B cell (primary cell): ENCODE results near the gene EML5. TPM values are rescaled to one million over a fixed set of nuclear protein-coding genes. Genes with fewer than 3 reads are reported as not detected.

Experiments
- ATAC-seq: fragments of 200-7000 bp; cut with Tn5 transposase; one replicate; pipeline ENCODE4 v1.10.0; 2021; ENCODE audit warnings: low read depth, mild to moderate bottlenecking, moderate number of reproducible peaks, moderate library complexity
- CTCF ChIA-PET: fragments of 350-600 bp; sonication (Branson Sonifier 250); formaldehyde crosslinking; loops from one replicate; lab custom pipeline; 2021; ENCODE audit warnings: antibody characterized with exemption, inconsistent platforms; lab: Charles Lee
- POLR2A ChIA-PET: fragments of 350-600 bp; sonication (Branson Sonifier 250); formaldehyde crosslinking; loops from one replicate; lab custom pipeline; 2021; ENCODE audit warnings: antibody characterized with exemption; lab: Charles Lee
- DNase-seq: peaks from one replicate; pipeline ENCODE4 v3.0.0; 2013
- H2AFZ ChIP-seq: 2 replicates; pipeline ENCODE4 v1.6.1; 2012; ENCODE audit warnings: mild to moderate bottlenecking, low read depth, low read length; ENCODE audit not compliant: insufficient read depth, poor library complexity, severe bottlenecking
- H3K27ac ChIP-seq, 2 donors: 1 replicate in 1 of 2; 2 replicates in 1 of 2; pipeline ENCODE4 v1.5.1; 2012 to 2013; ENCODE audit warnings: low read length in 2 of 2, mild to moderate bottlenecking in 2 of 2, moderate library complexity in 1 of 2
- H3K27me3 ChIP-seq, 4 experiments: fragments of 200-600 bp in 1 of 4; sonication (generic) in 1 of 4; replicated peaks in 1 of 4; 1 replicate in 2 of 4; 2 replicates in 2 of 4; pipeline versions ENCODE4 v1.6.1 to v1.7.0; 2013 to 2016; ENCODE audit warnings: low read length in 3 of 4, mild to moderate bottlenecking in 2 of 4, mixed read lengths in 1 of 4, moderate library complexity in 1 of 4; ENCODE audit not compliant: insufficient read depth in 4 of 4, control insufficient read depth in 3 of 4; ENCODE audit errors: control extremely low read depth in 1 of 4
- H3K36me3 ChIP-seq, 2 experiments: replicated peaks in 1 of 2; 1 replicate in 1 of 2; 2 replicates in 1 of 2; pipeline versions ENCODE4 v1.6.1 to v1.7.1; 2013; ENCODE audit warnings: low read length in 1 of 2; ENCODE audit not compliant: insufficient read depth in 2 of 2, control insufficient read depth in 1 of 2; ENCODE audit errors: control extremely low read depth in 1 of 2, extremely low read depth in 1 of 2
- H3K4me1 ChIP-seq, 2 donors: fragments of 200-600 bp in 1 of 2; sonication (generic) in 1 of 2; 1 replicate in 1 of 2; 2 replicates in 1 of 2; pipeline versions ENCODE4 v1.5.1 to v1.6.1; 2013 to 2017; ENCODE audit warnings: low read length in 2 of 2; ENCODE audit not compliant: control insufficient read depth in 2 of 2, insufficient read depth in 2 of 2
- H3K4me2 ChIP-seq: replicated peaks from 2 replicates; pipeline ENCODE3; 2012; ENCODE audit warnings: mild to moderate bottlenecking, low read depth, low read length; ENCODE audit not compliant: poor library complexity, severe bottlenecking
- H3K4me3 ChIP-seq, 5 experiments: fragments of 200-600 bp in 1 of 5; sonication (generic) in 1 of 5; 1 replicate in 3 of 5; 2 replicates in 2 of 5; pipeline versions ENCODE4 v1.5.1 to v1.7.0; 2011 to 2016; ENCODE audit warnings: low read length in 4 of 5, mild to moderate bottlenecking in 4 of 5, low read depth in 2 of 5, control low read depth in 1 of 5, moderate library complexity in 1 of 5; ENCODE audit not compliant: insufficient read depth in 1 of 5; ENCODE audit errors: control extremely low read depth in 1 of 5, extremely low read depth in 1 of 5
- H3K79me2 ChIP-seq: fragments of 200-600 bp; sonication (generic); one replicate; pipeline ENCODE4 v1.6.0; 2016; ENCODE audit warnings: low read length; ENCODE audit not compliant: control insufficient read depth, insufficient read depth
- H3K9ac ChIP-seq: fragments of 200-600 bp; sonication (generic); 2 replicates; pipeline ENCODE4 v1.6.1; 2017; ENCODE audit warnings: mild to moderate bottlenecking, low read length, moderate library complexity
- H3K9me3 ChIP-seq, 3 donors: one replicate each; pipeline versions ENCODE4 v1.6.1 to v1.7.1; 2013; ENCODE audit warnings: low read length in 2 of 3; ENCODE audit not compliant: control insufficient read depth in 2 of 3, insufficient read depth in 1 of 3; ENCODE audit errors: control extremely low read depth in 1 of 3
- H4K20me1 ChIP-seq: 2 replicates; pipeline ENCODE4 v1.6.0; 2012; ENCODE audit warnings: mild to moderate bottlenecking, low read length; ENCODE audit not compliant: insufficient read depth, control insufficient read depth, poor library complexity, severe bottlenecking
- H3K27ac Mint-ChIP-seq: one replicate; pipeline ENCODE4 v1.8.0; 2021; ENCODE audit warnings: mixed read lengths
- H3K27me3 Mint-ChIP-seq: one replicate; pipeline ENCODE4 v1.8.0; 2021; ENCODE audit warnings: mixed read lengths
- H3K4me1 Mint-ChIP-seq: one replicate; pipeline ENCODE4 v1.8.0; 2021; ENCODE audit warnings: mixed read lengths
- H3K4me3 Mint-ChIP-seq: one replicate; pipeline ENCODE4 v1.8.0; 2021; ENCODE audit warnings: mixed read lengths
- H3K9me3 Mint-ChIP-seq: one replicate; pipeline ENCODE4 v1.8.0; 2022; ENCODE audit warnings: mixed read lengths; ENCODE audit not compliant: insufficient read depth
- EZH2 ChIP-seq: IDR thresholded peaks from 2 replicates; pipeline ENCODE4 v1.6.1; 2012; ENCODE audit warnings: borderline replicate concordance, low read depth, mild to moderate bottlenecking, moderate library complexity, low read length; ENCODE audit not compliant: insufficient read depth, poor library complexity, severe bottlenecking
- WGBS: methylation state at CpG from one replicate; pipeline ENCODE4 v1.1.5; 2013; ENCODE audit warnings: missing lambda C conversion rate; ENCODE audit not compliant: insufficient coverage; 5-methylcytosine and 5-hydroxymethylcytosine counted together
- intact Hi-C: fragments of 100-400 bp; cut with micrococcal nuclease; formaldehyde crosslinking; loops from one replicate; pipeline ENCODE4 v1.10.0; 2022
- polyA plus RNA-seq: library from polyadenylated mRNA; depleted of rRNA; stranded (reverse); fragments of >200 nt; gene quantifications from 2 replicates; pipeline ENCODE4 v1.2.3, GENCODE V29; 2012
- total RNA-seq, 2 donors: library from RNA; stranded (reverse); fragments of 120-200 nt in 1 of 2; gene quantifications; 1 replicate in 1 of 2; 2 replicates in 1 of 2; pipeline versions ENCODE4 v1.2.3 to v1.2.4, GENCODE V29; 2013 to 2022
- TF ChIP-seq, protein P1 (sequence below): fragments of 200-600 bp; IDR thresholded peaks from one replicate; pipeline ENCODE4 v1.8.0; 2022; ENCODE audit warnings: antibody characterized with exemption, mild to moderate bottlenecking

The EML5 gene
- total and polyA plus RNA-seq, 2 donors (not counting 1 experiment from before 2014, with no cell fraction given) = 1.7 to 6.9 TPM

DNA sequence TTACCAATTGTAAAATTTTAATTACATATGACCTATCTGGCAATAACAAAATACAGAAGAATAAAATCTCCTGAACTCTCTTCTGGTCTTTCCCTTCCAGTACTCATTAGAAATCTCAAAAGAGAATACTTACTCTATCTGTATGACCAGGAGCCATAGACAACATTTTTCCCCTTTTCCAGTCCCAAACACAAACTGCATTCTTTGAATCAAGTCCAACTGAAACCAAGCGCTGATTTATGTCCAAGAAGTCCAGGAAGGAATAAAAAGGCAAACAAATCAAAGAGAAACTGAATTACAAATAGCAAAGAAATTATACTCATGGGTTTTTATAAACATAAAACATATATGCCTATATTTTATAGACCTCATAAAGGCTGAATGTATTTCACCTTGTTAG, 46.7 kb downstream of the EML5 start:
- no peak for ATAC-seq
- Mint-ChIP-seq H3K4me3 (no peak overlapping the region), H3K9me3 (no peaks in the 10 kb centered on the region), H3K27ac (no peak overlapping the region), H3K4me1 (no peaks in the 10 kb centered on the region), H3K27me3 (no peaks in the 10 kb centered on the region)
- ChIA-PET POLR2A (no interaction called here), CTCF (no interaction called here)
- Histone ChIP-seq H3K9me3 (no peaks in the 10 kb centered on the region), H3K27ac (no peak overlapping the region), H4K20me1 (no peaks in the 10 kb centered on the region), H3K9ac (no peak overlapping the region), H3K27me3 (no peaks in the 10 kb centered on the region), H3K79me2 (no peaks in the 10 kb centered on the region), H3K4me2 (no peak overlapping the region), H3K36me3 (no peaks in the 10 kb centered on the region), H2AFZ (no peak overlapping the region), H3K4me3 (no peak overlapping the region), H3K4me1 (no peaks in the 10 kb centered on the region)
- intact Hi-C loops = no loop called here
- TF ChIP-seq, protein P1, sequence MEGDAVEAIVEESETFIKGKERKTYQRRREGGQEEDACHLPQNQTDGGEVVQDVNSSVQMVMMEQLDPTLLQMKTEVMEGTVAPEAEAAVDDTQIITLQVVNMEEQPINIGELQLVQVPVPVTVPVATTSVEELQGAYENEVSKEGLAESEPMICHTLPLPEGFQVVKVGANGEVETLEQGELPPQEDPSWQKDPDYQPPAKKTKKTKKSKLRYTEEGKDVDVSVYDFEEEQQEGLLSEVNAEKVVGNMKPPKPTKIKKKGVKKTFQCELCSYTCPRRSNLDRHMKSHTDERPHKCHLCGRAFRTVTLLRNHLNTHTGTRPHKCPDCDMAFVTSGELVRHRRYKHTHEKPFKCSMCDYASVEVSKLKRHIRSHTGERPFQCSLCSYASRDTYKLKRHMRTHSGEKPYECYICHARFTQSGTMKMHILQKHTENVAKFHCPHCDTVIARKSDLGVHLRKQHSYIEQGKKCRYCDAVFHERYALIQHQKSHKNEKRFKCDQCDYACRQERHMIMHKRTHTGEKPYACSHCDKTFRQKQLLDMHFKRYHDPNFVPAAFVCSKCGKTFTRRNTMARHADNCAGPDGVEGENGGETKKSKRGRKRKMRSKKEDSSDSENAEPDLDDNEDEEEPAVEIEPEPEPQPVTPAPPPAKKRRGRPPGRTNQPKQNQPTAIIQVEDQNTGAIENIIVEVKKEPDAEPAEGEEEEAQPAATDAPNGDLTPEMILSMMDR = no peak
- no peak for TF ChIP-seq EZH2
- no peak for DNase-seq
- no CpG with 5 or more reads among the region's 1 CpG for WGBS

DNA sequence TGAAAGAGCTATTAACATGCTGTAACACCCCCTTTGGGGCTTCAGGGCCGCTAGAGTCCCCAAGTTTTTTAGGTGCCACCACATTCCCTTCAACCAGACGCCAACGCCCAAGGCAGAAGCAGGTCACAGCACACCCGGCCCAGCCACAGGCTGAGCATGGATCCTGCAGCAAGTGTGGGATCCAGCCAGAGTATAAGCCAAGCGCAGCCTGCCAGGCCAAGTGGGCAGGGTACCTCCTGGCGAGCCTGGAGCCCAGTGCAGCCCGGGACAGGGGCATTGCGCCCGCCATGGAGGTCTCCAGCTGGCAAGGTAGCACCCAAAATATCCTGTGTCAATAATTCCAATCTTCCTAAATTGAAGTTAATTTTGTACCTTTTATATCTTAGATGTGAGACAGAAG, 55.5 kb downstream of the EML5 start:
- H3K4me3 Mint-ChIP-seq = no peak overlapping the region
- 93% methylated on average over 6 of the region's 9 CpGs for WGBS
- peaks cover 0 to 8% (median 2%) of the 10 kb centered on the region in 3 donors for H3K9me3 ChIP-seq
- H3K79me2 ChIP-seq = no peaks in the 10 kb centered on the region
- no peaks in the 10 kb centered on the region for H4K20me1 ChIP-seq
- H3K27ac ChIP-seq = no peak overlapping the region
- H3K9ac ChIP-seq = no peak overlapping the region
- intact Hi-C loops = no loop called here
- no peaks in the 10 kb centered on the region for H3K4me1 Mint-ChIP-seq
- POLR2A ChIA-PET = no interaction called here
- no peaks in the 10 kb centered on the region for H3K27me3 ChIP-seq
- H3K27me3 Mint-ChIP-seq = no peaks in the 10 kb centered on the region
- H2AFZ ChIP-seq = no peak overlapping the region
- no peak overlapping the region for H3K4me2 ChIP-seq
- H3K4me3 ChIP-seq = no peak overlapping the region
- H3K27ac Mint-ChIP-seq = no peak overlapping the region
- CTCF ChIA-PET = no interaction called here
- DNase-seq (no peak), ATAC-seq (no peak)
- no peak for TF ChIP-seq EZH2
- TF ChIP-seq, protein P1 = no peak
- peaks cover 4% of the 10 kb centered on the region for H3K9me3 Mint-ChIP-seq
- H3K36me3 ChIP-seq = no peaks in the 10 kb centered on the region
- H3K4me1 ChIP-seq = no peaks in the 10 kb centered on the region
